ENCODE data around the gene VSIR.
A peak's percentile ranks its signal among the peaks of the same experiment; 100 is the strongest.

The VSIR gene

DNA sequence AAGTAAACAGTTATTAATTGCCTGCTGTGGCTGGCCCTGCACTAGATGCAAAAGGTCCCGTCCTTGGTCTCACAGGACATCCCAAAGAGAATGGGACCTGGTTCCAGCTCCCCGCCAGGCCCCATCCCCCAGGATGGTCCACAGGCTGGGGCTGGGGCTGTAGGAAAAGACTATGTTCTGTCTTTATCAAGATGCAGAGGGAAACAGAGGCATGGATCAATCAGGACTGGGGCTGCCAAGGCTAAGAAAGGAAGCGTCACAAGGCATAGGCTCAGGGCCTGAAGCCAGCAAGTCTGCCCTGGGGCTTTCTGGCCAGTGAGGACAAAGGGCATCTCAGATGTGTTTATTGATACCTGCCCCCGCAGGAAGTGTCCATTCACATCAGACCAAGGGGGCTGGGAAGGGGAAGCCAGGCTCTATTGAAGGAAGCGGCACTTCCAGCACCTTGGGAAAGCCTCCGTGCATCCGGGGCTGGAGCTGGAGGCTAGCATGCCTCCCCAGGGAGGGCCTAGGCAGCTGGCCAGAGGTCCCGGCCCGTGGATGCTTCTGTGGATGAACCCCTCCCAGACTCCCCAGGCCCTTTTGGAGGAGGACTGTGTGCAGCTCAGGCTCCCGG lies 5.8 kb downstream of the VSIR start:
- TF ChIP-seq POLR2AphosphoS5 (IDR thresholded peaks at IDR 0.05; ENCODE audit: low read depth, low read length) (no peak), SIN3A (IDR thresholded peaks at IDR 0.05; ENCODE audit: borderline replicate concordance, insufficient read depth, low read length) (no peak), TAF1 (IDR thresholded peaks at IDR 0.05; ENCODE audit: borderline replicate concordance, insufficient read depth, low read length) (no peak), FOXP2 (optimal IDR thresholded peaks at IDR 0.05; ENCODE audit: borderline replicate concordance, extremely low read depth, extremely low read length, insufficient read depth) (peak; percentile 17)
- TF ChIP-seq, protein P1, sequence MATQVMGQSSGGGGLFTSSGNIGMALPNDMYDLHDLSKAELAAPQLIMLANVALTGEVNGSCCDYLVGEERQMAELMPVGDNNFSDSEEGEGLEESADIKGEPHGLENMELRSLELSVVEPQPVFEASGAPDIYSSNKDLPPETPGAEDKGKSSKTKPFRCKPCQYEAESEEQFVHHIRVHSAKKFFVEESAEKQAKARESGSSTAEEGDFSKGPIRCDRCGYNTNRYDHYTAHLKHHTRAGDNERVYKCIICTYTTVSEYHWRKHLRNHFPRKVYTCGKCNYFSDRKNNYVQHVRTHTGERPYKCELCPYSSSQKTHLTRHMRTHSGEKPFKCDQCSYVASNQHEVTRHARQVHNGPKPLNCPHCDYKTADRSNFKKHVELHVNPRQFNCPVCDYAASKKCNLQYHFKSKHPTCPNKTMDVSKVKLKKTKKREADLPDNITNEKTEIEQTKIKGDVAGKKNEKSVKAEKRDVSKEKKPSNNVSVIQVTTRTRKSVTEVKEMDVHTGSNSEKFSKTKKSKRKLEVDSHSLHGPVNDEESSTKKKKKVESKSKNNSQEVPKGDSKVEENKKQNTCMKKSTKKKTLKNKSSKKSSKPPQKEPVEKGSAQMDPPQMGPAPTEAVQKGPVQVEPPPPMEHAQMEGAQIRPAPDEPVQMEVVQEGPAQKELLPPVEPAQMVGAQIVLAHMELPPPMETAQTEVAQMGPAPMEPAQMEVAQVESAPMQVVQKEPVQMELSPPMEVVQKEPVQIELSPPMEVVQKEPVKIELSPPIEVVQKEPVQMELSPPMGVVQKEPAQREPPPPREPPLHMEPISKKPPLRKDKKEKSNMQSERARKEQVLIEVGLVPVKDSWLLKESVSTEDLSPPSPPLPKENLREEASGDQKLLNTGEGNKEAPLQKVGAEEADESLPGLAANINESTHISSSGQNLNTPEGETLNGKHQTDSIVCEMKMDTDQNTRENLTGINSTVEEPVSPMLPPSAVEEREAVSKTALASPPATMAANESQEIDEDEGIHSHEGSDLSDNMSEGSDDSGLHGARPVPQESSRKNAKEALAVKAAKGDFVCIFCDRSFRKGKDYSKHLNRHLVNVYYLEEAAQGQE (IDR thresholded peaks at IDR 0.05; ENCODE audit: insufficient read depth in 1 of 2, low read depth in 2 of 2, low read length in 2 of 2): no peak

DNA sequence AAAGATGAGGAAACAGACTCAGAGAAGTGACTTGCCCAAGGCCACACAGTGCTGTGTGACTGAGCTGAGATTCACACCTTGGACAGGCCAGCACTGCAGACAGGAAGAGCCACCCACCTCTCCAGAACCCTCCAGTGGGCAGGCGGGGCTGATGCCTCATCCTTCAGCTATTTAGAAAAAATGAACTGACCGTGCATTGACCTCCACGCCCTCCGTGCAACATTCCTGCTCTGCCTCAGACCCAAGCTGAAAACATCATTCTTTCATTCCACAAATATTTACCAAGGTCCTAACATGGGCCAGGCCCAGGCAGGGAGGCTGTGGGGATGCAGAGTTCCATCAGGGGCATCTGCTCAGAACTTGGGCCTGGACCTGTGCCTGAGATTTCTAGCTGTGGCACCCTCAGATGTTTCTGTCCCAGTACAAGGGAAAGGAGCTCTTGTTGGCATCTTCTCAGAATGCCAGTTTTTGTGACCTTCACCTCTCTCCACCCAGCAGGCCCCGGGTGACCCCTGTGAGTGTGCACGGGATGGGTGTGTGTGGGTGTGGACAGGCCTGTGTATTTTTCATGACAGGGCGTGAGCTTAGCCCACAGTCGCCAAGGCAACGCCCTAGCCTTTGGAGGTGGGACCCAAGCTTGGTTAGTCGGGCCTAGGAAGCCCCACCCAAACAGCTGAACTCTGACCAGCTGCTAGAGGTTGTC lies 6.5 kb downstream of the VSIR start:
- TF ChIP-seq FOXP2 (optimal IDR thresholded peaks at IDR 0.05; ENCODE audit: borderline replicate concordance, extremely low read depth, extremely low read length, insufficient read depth): no peak
- TF ChIP-seq, protein P1 (IDR thresholded peaks at IDR 0.05; ENCODE audit: insufficient read depth in 1 of 2, low read depth in 2 of 2, low read length in 2 of 2): no peak

DNA sequence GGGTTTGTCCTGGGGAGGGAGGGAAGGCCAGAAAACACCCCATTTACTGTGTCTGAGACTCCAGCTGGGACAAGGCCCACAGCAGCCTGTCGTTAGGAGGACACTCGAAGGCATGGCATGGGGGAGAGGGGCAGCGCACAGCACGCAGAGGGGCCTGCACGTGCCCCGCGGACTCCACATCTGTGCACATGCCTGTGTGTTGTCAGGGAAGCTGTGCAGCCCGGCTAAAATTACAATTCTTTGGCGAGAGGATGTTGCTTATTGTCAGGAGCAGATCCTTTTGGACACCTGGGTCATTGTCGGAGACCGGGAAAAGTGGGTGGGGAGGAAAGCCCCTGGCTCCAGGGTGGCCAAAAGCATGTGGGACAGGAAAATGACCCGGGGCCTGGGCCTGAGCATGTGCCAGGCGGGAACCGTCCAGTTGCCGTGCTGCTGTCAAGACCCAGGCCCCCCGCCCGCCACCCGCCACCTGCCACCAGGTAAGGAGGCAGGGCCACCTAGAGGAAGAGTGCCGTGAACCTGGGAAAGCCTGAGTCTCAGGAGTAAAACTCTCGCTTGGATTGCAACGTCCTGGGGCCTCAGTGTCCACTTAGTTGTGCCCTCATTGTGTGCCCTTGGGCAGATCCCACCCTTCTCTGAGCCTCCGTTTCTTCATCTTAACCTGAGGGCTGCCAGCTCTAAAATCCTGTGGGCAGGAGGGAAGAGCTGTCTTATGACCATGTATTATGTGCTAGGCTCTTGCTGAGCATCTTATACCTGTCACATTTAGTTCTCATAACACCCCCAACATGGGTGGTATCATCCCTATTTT lies 7.2 kb downstream of the VSIR start:
- TF ChIP-seq SIN3A (IDR thresholded peaks at IDR 0.05; ENCODE audit: borderline replicate concordance, insufficient read depth, low read length): no peak
- TF ChIP-seq TAF1 (IDR thresholded peaks at IDR 0.05; ENCODE audit: borderline replicate concordance, insufficient read depth, low read length): no peak

DNA sequence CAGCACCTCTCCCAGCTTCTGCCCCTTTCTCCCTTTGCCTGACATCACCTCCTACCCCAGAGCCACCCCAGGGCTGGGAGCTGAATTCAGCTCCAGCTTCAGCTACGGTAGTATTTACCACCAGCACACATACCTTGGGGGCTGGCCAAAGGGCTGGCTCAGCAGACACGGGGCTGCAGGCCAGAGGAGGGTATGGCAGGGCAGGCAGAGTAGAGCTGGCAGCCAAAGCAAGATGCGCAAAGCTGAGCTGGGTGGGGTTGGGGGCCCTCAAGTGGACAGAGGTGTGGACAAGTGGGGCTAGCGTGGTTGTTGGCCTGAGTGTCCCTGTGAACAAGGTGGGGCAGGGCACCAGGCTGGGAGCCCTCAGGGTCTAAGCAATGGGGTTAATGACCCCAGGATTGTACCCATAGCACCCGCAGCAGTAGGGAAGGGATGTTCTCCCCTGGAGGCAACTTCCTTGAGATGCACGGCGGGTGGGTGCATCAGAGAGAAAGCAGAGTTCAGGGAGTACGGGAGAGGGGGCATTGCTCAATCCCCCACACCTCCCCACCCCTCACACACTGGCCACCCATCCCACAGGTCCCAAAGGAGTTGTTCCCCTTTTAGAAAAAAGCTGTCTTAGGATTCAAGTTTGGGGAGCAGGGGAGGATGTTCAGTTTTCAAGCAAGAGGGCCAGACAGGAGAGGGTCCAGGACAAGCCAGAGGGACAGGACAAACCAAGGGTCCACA lies 8.0 kb downstream of the VSIR start:
- TF ChIP-seq POLR2AphosphoS5 (IDR thresholded peaks at IDR 0.05; ENCODE audit: low read depth, low read length) (no peak), TAF1 (IDR thresholded peaks at IDR 0.05; ENCODE audit: borderline replicate concordance, insufficient read depth, low read length) (no peak), SIN3A (IDR thresholded peaks at IDR 0.05; ENCODE audit: borderline replicate concordance, insufficient read depth, low read length) (no peak), FOXP2 (optimal IDR thresholded peaks at IDR 0.05; ENCODE audit: borderline replicate concordance, extremely low read depth, extremely low read length, insufficient read depth) (no peak)
- TF ChIP-seq, protein P1 (IDR thresholded peaks at IDR 0.05; ENCODE audit: insufficient read depth in 1 of 2, low read depth in 2 of 2, low read length in 2 of 2): no peak

DNA sequence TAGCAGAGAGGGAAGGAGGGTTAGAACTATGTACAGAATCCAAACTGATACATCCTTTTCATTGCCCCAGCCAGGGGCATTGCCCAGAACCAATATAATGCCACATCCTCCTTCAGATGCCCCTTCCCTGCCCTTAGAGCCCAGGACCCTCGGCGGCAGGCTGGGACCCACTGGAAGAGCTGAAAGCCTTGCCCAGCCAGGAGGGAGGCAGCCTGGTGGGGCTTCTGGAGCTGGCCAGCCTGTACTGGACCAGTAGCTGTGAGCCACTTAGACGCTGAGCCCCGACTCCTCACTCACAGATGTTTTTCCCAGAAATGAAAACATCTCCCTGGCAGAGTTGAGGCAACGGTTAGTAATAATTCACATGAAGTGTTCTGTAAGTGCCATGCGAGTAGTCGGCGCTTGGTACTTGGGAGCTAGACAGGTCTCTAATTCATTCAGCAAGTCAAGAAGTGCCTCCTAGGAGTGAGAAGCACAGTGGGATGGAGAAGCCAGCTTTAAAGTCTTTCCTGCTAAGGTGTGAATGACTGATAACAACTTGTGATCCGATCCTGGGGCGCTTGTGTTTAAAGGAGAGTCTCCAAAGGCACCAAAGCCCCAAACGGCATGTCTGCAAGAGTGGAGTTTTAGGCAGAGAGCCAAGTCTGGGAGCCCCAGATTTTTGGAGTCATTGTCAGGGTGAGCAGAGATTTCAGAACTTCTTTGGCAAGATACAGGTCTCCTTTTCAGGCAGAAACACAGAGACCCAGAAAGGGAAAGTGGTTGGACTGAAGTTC lies 9.8 kb downstream of the VSIR start:
- TF ChIP-seq, protein P1 (IDR thresholded peaks at IDR 0.05; ENCODE audit: insufficient read depth in 1 of 2, low read depth in 2 of 2, low read length in 2 of 2): no peak
- no peak for TF ChIP-seq TAF1 (IDR thresholded peaks at IDR 0.05; ENCODE audit: borderline replicate concordance, insufficient read depth, low read length)
- no peak for TF ChIP-seq SIN3A (IDR thresholded peaks at IDR 0.05; ENCODE audit: borderline replicate concordance, insufficient read depth, low read length)
- no peak for TF ChIP-seq FOXP2 (optimal IDR thresholded peaks at IDR 0.05; ENCODE audit: borderline replicate concordance, extremely low read depth, extremely low read length, insufficient read depth)
- TF ChIP-seq POLR2AphosphoS5 (IDR thresholded peaks at IDR 0.05; ENCODE audit: low read depth, low read length): no peak

All from PFSK-1 (cell line).